HepG2 (cell line): ENCODE results near the gene FLT3LG. TPM values are rescaled to one million over a fixed set of nuclear protein-coding genes. Genes with fewer than 3 reads are reported as not detected.

Experiments used
- ATAC-seq: fragments of 200-7000 bp; cut with Tn5 transposase; 3 replicates; pipeline ENCODE4 v1.9.1; 2020; ENCODE audit warnings: mild to moderate bottlenecking, moderate library complexity
- BruUV-seq: library from RNA; stranded (reverse); fragments of 400-500 nt; replicated peaks from 2 replicates; lab custom pipeline; 2021; lab: Mats Ljungman, UMichigan
- CTCF ChIA-PET: fragments of 300-600 bp; formaldehyde crosslinking; extraction: SDS; loops from one replicate; lab custom pipeline; 2021; ENCODE audit warnings: low total read pairs, inconsistent platforms, low intra/inter-chr PET ratio; lab: Yijun Ruan, JAX
- POLR2A ChIA-PET: fragments of 350-600 bp; sonication (Branson Sonifier 250); formaldehyde crosslinking; loops from one replicate; lab custom pipeline; 2020; ENCODE audit warnings: antibody characterized with exemption, inconsistent platforms; lab: Yijun Ruan, JAX
- DNase-seq: peaks from one replicate; pipeline ENCODE4 v3.0.0-alpha.2; 2015; ENCODE audit warnings: low spot score
- FAIRE-seq: peaks from 3 replicates; lab custom pipeline; 2011; peaks lifted over from hg19 to GRCh38; lab: Jason Lieb, UNC
- H2AFZ ChIP-seq: one replicate; pipeline ENCODE4 v1.6.1; 2011; ENCODE audit warnings: low read length, inconsistent platforms
- H3K27ac ChIP-seq: fragments of 300-600 bp; 3 replicates; pipeline ENCODE4 v1.8.0; 2011; ENCODE audit warnings: mixed run types, mild to moderate bottlenecking, mixed read lengths, low read length, inconsistent platforms; ENCODE audit not compliant: insufficient read depth; ENCODE audit errors: extremely low read length
- H3K27me3 ChIP-seq, 2 experiments: fragments of 200-600 bp in 1 of 2; 2 replicates in 1 of 2; 3 replicates in 1 of 2; pipeline versions ENCODE4 v1.6.0 to v1.8.0; 2011; ENCODE audit warnings: low read length in 2 of 2, mild to moderate bottlenecking in 2 of 2, moderate library complexity in 2 of 2, inconsistent platforms in 1 of 2; ENCODE audit not compliant: insufficient read depth in 2 of 2, control insufficient read depth in 1 of 2
- H3K36me3 ChIP-seq, 2 experiments: fragments of 200-600 bp in 1 of 2; replicated peaks in 1 of 2; 2 replicates in 1 of 2; 3 replicates in 1 of 2; pipeline versions ENCODE4 v1.5.1 to v1.8.0; 2011; ENCODE audit warnings: low read length in 2 of 2, inconsistent platforms in 1 of 2; ENCODE audit not compliant: insufficient read depth in 2 of 2, control insufficient read depth in 1 of 2
- H3K4me1 ChIP-seq: 2 replicates; pipeline ENCODE4 v1.5.1; 2012; ENCODE audit warnings: low read length, inconsistent platforms; ENCODE audit not compliant: insufficient read depth
- H3K4me2 ChIP-seq: 2 replicates; pipeline ENCODE4 v1.6.0; 2011; ENCODE audit warnings: low read depth, low read length, inconsistent platforms
- H3K4me3 ChIP-seq, 3 experiments: fragments of 200-600 bp in 1 of 3; sonication (generic), shearing (Covaris generic) in 1 of 3; replicated peaks in 1 of 3; 2 replicates each; pipeline ENCODE4 v1.5.1; 2011 to 2016; ENCODE audit warnings: low read length in 3 of 3, inconsistent platforms in 2 of 3, low read depth in 2 of 3, mild to moderate bottlenecking in 2 of 3, control low read depth in 1 of 3, mixed read lengths in 1 of 3; ENCODE audit not compliant: insufficient read depth in 1 of 3
- H3K79me2 ChIP-seq: one replicate; pipeline ENCODE4 v1.6.1; 2011; ENCODE audit warnings: low read length, inconsistent platforms; ENCODE audit not compliant: insufficient read depth
- H3K9ac ChIP-seq: 2 replicates; pipeline ENCODE4 v1.6.0; 2011; ENCODE audit warnings: mild to moderate bottlenecking, low read depth, low read length, inconsistent platforms; ENCODE audit not compliant: insufficient read depth
- H3K9me3 ChIP-seq: 2 replicates; pipeline ENCODE4 v1.5.1; 2012; ENCODE audit warnings: mild to moderate bottlenecking, low read length
- H4K20me1 ChIP-seq: 2 replicates; pipeline ENCODE4 v1.6.0; 2011; ENCODE audit warnings: inconsistent platforms, mild to moderate bottlenecking, low read length, moderate library complexity; ENCODE audit not compliant: insufficient read depth
- CENPT ChIP-seq: sonication (generic); formaldehyde crosslinking; IDR thresholded peaks from 2 replicates; pipeline ENCODE4 v1.8.0; 2022; ENCODE audit warnings: low read depth, mild to moderate bottlenecking, moderate library complexity, missing genetic modification reagents
- GATAD2A ChIP-seq: IDR thresholded peaks from 2 replicates; pipeline ENCODE4 v1.6.1; 2016
- IRX3 ChIP-seq: sonication (generic); formaldehyde crosslinking; IDR thresholded peaks from 2 replicates; pipeline ENCODE4 v1.8.1; 2023; ENCODE audit warnings: mild to moderate bottlenecking, low read depth, missing genetic modification reagents, borderline replicate concordance
- KLF9 ChIP-seq: IDR thresholded peaks from 2 replicates; pipeline ENCODE4 v1.6.1; 2016; ENCODE audit warnings: low read depth
- NCOA2 ChIP-seq: sonication (generic); formaldehyde crosslinking; IDR thresholded peaks from 2 replicates; pipeline ENCODE4 v1.8.0; 2022; ENCODE audit warnings: inconsistent platforms
- NFE2L2 ChIP-seq: fragments of 150-350 bp; IDR thresholded peaks from 2 replicates; pipeline ENCODE4 v1.6.1; 2014; ENCODE audit warnings: low read length
- NONO ChIP-seq, 2 experiments: fragments of 450-650 bp in 1 of 2; sonication (generic) in 1 of 2; formaldehyde crosslinking in 1 of 2; IDR thresholded peaks in 1 of 2; conservative IDR thresholded peaks in 1 of 2; 2 replicates each; pipeline versions ENCODE4 v1.6.1 to v1.8.0; 2017 to 2022; ENCODE audit warnings: mild to moderate bottlenecking in 1 of 2, missing genetic modification reagents in 1 of 2, moderate library complexity in 1 of 2
- SAFB2 ChIP-seq: sonication (generic); formaldehyde crosslinking; IDR thresholded peaks from 2 replicates; pipeline ENCODE4 v1.5.1; 2020; ENCODE audit warnings: missing genetic modification reagents, low read depth, mild to moderate bottlenecking, borderline replicate concordance
- SOX6 ChIP-seq, 2 experiments: fragments of 450-650 bp in 1 of 2; sonication (generic) in 1 of 2; formaldehyde crosslinking in 1 of 2; IDR thresholded peaks; 2 replicates each; pipeline versions ENCODE4 v1.4.0 to v1.6.1; 2017 to 2020; ENCODE audit warnings: antibody characterized with exemption in 1 of 2, mild to moderate bottlenecking in 1 of 2, missing genetic modification reagents in 1 of 2
- TFE3 ChIP-seq: IDR thresholded peaks from 2 replicates; pipeline ENCODE4 v1.6.1; 2016
- ZFX ChIP-seq: sonication (generic); formaldehyde crosslinking; IDR thresholded peaks from 2 replicates; pipeline ENCODE4 v1.4.0; 2020; ENCODE audit warnings: mild to moderate bottlenecking, low read depth, missing genetic modification reagents, moderate library complexity
- ZNF18 ChIP-seq: sonication (generic); formaldehyde crosslinking; IDR thresholded peaks from 2 replicates; pipeline ENCODE4 v1.8.0; 2022; ENCODE audit warnings: mild to moderate bottlenecking, missing genetic modification reagents; ENCODE audit not compliant: insufficient replicate concordance
- ZNF280B ChIP-seq: sonication (generic); formaldehyde crosslinking; IDR thresholded peaks from 2 replicates; pipeline ENCODE4 v1.5.0; 2020; ENCODE audit warnings: missing genetic modification reagents, mild to moderate bottlenecking, borderline replicate concordance
- ZNF414 ChIP-seq: sonication (generic); formaldehyde crosslinking; IDR thresholded peaks from 2 replicates; pipeline ENCODE4 v1.5.0; 2020; ENCODE audit warnings: missing genetic modification reagents
- ZNF451 ChIP-seq: sonication (generic); formaldehyde crosslinking; IDR thresholded peaks from 2 replicates; pipeline ENCODE4 v1.5.0; 2020; ENCODE audit warnings: mild to moderate bottlenecking, missing genetic modification reagents
- ZNF720 ChIP-seq: sonication (generic); formaldehyde crosslinking; IDR thresholded peaks from 2 replicates; pipeline ENCODE4 v1.4.0; 2020; ENCODE audit warnings: missing genetic modification reagents
- ZNF768 ChIP-seq: sonication (generic); formaldehyde crosslinking; IDR thresholded peaks from 2 replicates; pipeline ENCODE4 v1.4.0; 2020; ENCODE audit warnings: missing genetic modification reagents
- ZNF878 ChIP-seq: sonication (generic); formaldehyde crosslinking; IDR thresholded peaks from 2 replicates; pipeline ENCODE4 v1.8.1; 2023; ENCODE audit warnings: mild to moderate bottlenecking, missing genetic modification reagents, moderate library complexity
- WGBS: methylation state at CpG from one replicate; pipeline ENCODE4 v1.1.6; 2017; ENCODE audit warnings: low lambda C conversion rate; 5-methylcytosine and 5-hydroxymethylcytosine counted together
- in situ Hi-C: cut with HindIII; loops from 2 replicates; pipeline ENCODE4 v1.10.0; 2017; ENCODE audit warnings: low pct_unique_long_range_greater_than_20kb; ENCODE audit not compliant: extremely low pct_ligation_motif_present
- intact Hi-C: fragments of 100-400 bp; cut with micrococcal nuclease; formaldehyde crosslinking; loops from one replicate; pipeline ENCODE4 v1.10.0; 2022; ENCODE audit not compliant: unreplicated experiment
- polyA plus RNA-seq, 8 experiments: library from polyadenylated mRNA; depleted of rRNA in 3 of 8; stranded (reverse) in 7 of 8; unstranded in 1 of 8; fragments of >200 nt; fragmentation: Illumina TruSeq in 4 of 8; extraction: Trizol in 4 of 8; gene quantifications; 2 replicates each; pipeline versions ENCODE4 v1.2.1 to v1.2.3, GENCODE V29; 2011 to 2016; ENCODE audit warnings: low read depth in 4 of 8, missing spikeins in 1 of 8, mixed read lengths in 1 of 8; ENCODE audit not compliant: insufficient read depth in 1 of 8
- total RNA-seq, 5 experiments: library from RNA; depleted of rRNA; stranded (reverse); fragments of >200 nt; fragmentation: Illumina TruSeq; extraction: Trizol; gene quantifications; 2 replicates each; pipeline ENCODE4 v1.2.3, GENCODE V29; 2016; ENCODE audit warnings: low read depth in 1 of 5

Gene FLT3LG
- total and polyA plus RNA-seq, 2 of the 13 experiments (the other 11 are each of a cell fraction or from before 2014, with no cell fraction given): 1.5 to 2.6 TPM

- Histone ChIP-seq H3K27ac (no peak overlapping the region), H3K4me1 (peaks cover 51% of the 10 kb centered on the region), H4K20me1 (no peaks in the 10 kb centered on the region), H3K36me3 (no peaks in the 10 kb centered on the region), H3K4me3 (peak overlapping the region in 2 of 3 experiments; percentile 5 to 60; a peak in 2 of 6 replicates), H3K9me3 (no peaks in the 10 kb centered on the region), H3K27me3 (no peaks in the 10 kb centered on the region; a peak in 1 of 5 replicates), H3K79me2 (no peaks in the 10 kb centered on the region), H3K9ac (0 out of 2 replicates have a peak overlapping the region, but pooled peaks have one; percentile 21), H3K4me2 (peak overlapping the region; percentile 68), H2AFZ (no peak overlapping the region)
- in situ Hi-C loops (no loop called here), intact Hi-C loops (no loop called here)
- WGBS: 35% methylated on average over 22 of the region's 27 CpGs
- ATAC-seq (peak; percentile 81), DNase-seq (no peak), FAIRE-seq (peak; percentile 67)
- POLR2A ChIA-PET: interaction anchor here (0.6 to 1.3 kb wide), 8 partner anchors 12 to 164 kb away, joined by 3 to 24 read pairs (median 4); partner anchors contain the start of genes ALDH16A1, PIH1D1, RPS11 and RRAS
- CTCF ChIA-PET: interaction anchor here (1.2 to 1.3 kb wide), 2 partner anchors 33 to 84 kb away, joined by 3 to 5 read pairs; no protein-coding TSS in a partner anchor
- BruUV-seq: no TSS peak
- no peak for TF ChIP-seq NCOA2 (CRISPR knock-in tag)
- no peak for TF ChIP-seq ZNF451 (CRISPR knock-in tag)
- no peak for TF ChIP-seq KLF9 (CRISPR knock-in tag)
- TF ChIP-seq ZFX (CRISPR knock-in tag): peak; percentile 28; the same call in 1 of the 2 replicates
- no peak for TF ChIP-seq ZNF280B (CRISPR knock-in tag)
- no peak for TF ChIP-seq SOX6 (IDR thresholded peaks at IDR 0.05)
- TF ChIP-seq SOX6 (CRISPR knock-in tag; IDR thresholded peaks at IDR 0.05): no peak
- no peak for TF ChIP-seq TFE3 (CRISPR knock-in tag)
- TF ChIP-seq CENPT (CRISPR knock-in tag): no peak
- TF ChIP-seq ZNF768 (CRISPR knock-in tag): no peak
- TF ChIP-seq ZNF414: no peak
- TF ChIP-seq NFE2L2: no peak
- TF ChIP-seq GATAD2A (CRISPR knock-in tag): peak; percentile 42; the same call in 1 of the 2 replicates
- TF ChIP-seq IRX3 (CRISPR knock-in tag): no peak
- TF ChIP-seq NONO (IDR thresholded peaks at IDR 0.05): no peak
- TF ChIP-seq NONO (CRISPR knock-in tag; conservative IDR thresholded peaks at IDR 0.05): no peak
- TF ChIP-seq SAFB2 (CRISPR knock-in tag): no peak
- no peak for TF ChIP-seq ZNF878
- TF ChIP-seq ZNF18: no peak
- TF ChIP-seq ZNF720 (CRISPR knock-in tag): no peak
Observed at GRCh38 chr19:49475995-49476880, 2.2 kb downstream of the FLT3LG start.
